Gastrocnemius medialis (tissue), 4 donors: ENCODE measurements around the gene SYT14. TPM values are rescaled to one million over a fixed set of nuclear protein-coding genes. Genes with fewer than 3 reads are reported as not detected.

ENCODE experiments used
- ATAC-seq, 2 donors: fragments of 150-250 bp; one replicate each; pipeline ENCODE4 v1.9.1; 2016
- DNase-seq, 2 donors: peaks; one replicate each; pipeline ENCODE4 v3.0.0-alpha.2; 2019
- H3K27ac ChIP-seq, 4 donors: fragments of 200-600 bp; sonication (generic); 1 replicate in 1 of 4; 2 replicates in 3 of 4; pipeline ENCODE4 v1.5.1; 2016 to 2018; ENCODE audit warnings: mild to moderate bottlenecking in 2 of 4, moderate library complexity in 1 of 4
- H3K27me3 ChIP-seq, 3 donors: fragments of 200-600 bp; sonication (generic) in 2 of 3; 1 replicate in 1 of 3; 2 replicates in 2 of 3; pipeline versions ENCODE4 v1.5.1 to v1.6.0; 2016 to 2019; ENCODE audit warnings: mild to moderate bottlenecking in 1 of 3, moderate library complexity in 1 of 3
- H3K36me3 ChIP-seq, 2 donors: fragments of 200-600 bp; sonication (generic) in 1 of 2; one replicate each; pipeline ENCODE4 v1.5.1; 2017 to 2018
- H3K4me1 ChIP-seq, 2 donors: fragments of 200-600 bp; sonication (generic) in 1 of 2; one replicate each; pipeline ENCODE4 v1.5.1; 2016 to 2017; ENCODE audit warnings: mild to moderate bottlenecking in 2 of 2
- H3K4me3 ChIP-seq, 4 donors: fragments of 200-600 bp; sonication (generic) in 3 of 4; 1 replicate in 1 of 4; 2 replicates in 3 of 4; pipeline ENCODE4 v1.5.1; 2016 to 2019; ENCODE audit warnings: mild to moderate bottlenecking in 2 of 4
- H3K9me3 ChIP-seq, 3 donors: fragments of 200-600 bp; sonication (generic) in 2 of 3; 1 replicate in 1 of 3; 2 replicates in 2 of 3; pipeline ENCODE4 v1.5.1; 2016 to 2019
- POLR2A ChIP-seq, 2 donors: fragments of 450-650 bp; IDR thresholded peaks; one replicate each; pipeline ENCODE4 v1.6.1; 2017; ENCODE audit warnings: antibody characterized with exemption in 2 of 2, mild to moderate bottlenecking in 2 of 2, moderate library complexity in 2 of 2
- in situ Hi-C, 4 donors: fragments of 200-750 bp; cut with MboI; loops; one replicate each; pipeline versions ENCODE4 v1.15.0 to v1.8.0; 2017; ENCODE audit warnings: low sequenced_read_pairs in 4 of 4
- intact Hi-C: fragments of 100-400 bp; cut with DNase I; formaldehyde crosslinking; loops from one replicate; pipeline ENCODE4 v1.15.1; 2023; ENCODE audit warnings: low total_unique reads
- total RNA-seq, 4 donors: library from RNA; depleted of rRNA; stranded (reverse); fragments of >200 nt; gene quantifications; one replicate each; pipeline versions ENCODE4 v1.1.0 to v1.2.3, GENCODE V29; 2016
- TF ChIP-seq, protein P1 (sequence below), 5 experiments: fragments of 450-650 bp in 3 of 5; fragments of 200-600 bp in 2 of 5; sonication (generic) in 2 of 5; IDR thresholded peaks in 4 of 5; conservative IDR thresholded peaks in 1 of 5; 1 replicate in 4 of 5; 2 replicates in 1 of 5; pipeline ENCODE4 v1.5.1; 2016 to 2019; ENCODE audit warnings: antibody characterized with exemption in 5 of 5, mild to moderate bottlenecking in 3 of 5, moderate library complexity in 3 of 5

Gene SYT14
- total RNA-seq, 4 donors from 2014 or later, result 0.05 to 1.1 (median 0.11) TPM; not detected in 1

- intact Hi-C loops, result no loop called here
- Histone ChIP-seq H3K4me1 (no peaks in the 10 kb centered on the region), H3K9me3 (no peaks in the 10 kb centered on the region), H3K27ac (no peak overlapping the region), H3K4me3 (no peak overlapping the region), H3K36me3 (no peaks in the 10 kb centered on the region), H3K27me3 (no peaks in the 10 kb centered on the region)
- in situ Hi-C loops, result no loop called here
- TF ChIP-seq, protein P1, sequence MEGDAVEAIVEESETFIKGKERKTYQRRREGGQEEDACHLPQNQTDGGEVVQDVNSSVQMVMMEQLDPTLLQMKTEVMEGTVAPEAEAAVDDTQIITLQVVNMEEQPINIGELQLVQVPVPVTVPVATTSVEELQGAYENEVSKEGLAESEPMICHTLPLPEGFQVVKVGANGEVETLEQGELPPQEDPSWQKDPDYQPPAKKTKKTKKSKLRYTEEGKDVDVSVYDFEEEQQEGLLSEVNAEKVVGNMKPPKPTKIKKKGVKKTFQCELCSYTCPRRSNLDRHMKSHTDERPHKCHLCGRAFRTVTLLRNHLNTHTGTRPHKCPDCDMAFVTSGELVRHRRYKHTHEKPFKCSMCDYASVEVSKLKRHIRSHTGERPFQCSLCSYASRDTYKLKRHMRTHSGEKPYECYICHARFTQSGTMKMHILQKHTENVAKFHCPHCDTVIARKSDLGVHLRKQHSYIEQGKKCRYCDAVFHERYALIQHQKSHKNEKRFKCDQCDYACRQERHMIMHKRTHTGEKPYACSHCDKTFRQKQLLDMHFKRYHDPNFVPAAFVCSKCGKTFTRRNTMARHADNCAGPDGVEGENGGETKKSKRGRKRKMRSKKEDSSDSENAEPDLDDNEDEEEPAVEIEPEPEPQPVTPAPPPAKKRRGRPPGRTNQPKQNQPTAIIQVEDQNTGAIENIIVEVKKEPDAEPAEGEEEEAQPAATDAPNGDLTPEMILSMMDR (IDR thresholded peaks at IDR 0.05 in 4 of 5, conservative IDR thresholded peaks at IDR 0.05 in 1 of 5), result no peak
- no peak for TF ChIP-seq POLR2A (IDR thresholded peaks at IDR 0.05)
- ATAC-seq (no peak), DNase-seq (no peak)
Measured at GRCh38 chr1:210217482-210217881, 279.5 kb downstream of the SYT14 start.

DNA sequence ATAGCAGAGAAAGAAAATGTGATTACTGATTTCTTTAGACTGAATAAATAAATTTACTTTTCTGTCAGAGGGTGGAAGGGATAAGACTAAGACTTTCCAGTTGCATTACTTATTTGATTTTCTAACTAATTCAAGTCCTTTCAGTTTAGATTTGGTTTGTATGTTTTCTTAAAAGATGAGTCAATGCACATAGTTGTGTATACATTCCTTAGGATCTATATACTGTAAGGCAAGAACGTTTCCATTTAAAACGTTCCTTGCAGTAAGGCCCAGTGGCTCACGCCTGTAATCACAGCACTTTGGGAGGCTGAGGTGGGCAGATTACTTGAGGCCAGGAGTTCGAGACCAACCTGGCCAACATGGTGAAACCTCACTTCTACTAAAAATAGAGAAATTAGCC is 280.0 kb downstream of the SYT14 start:
- TF ChIP-seq, protein P1 (IDR thresholded peaks at IDR 0.05 in 4 of 5, conservative IDR thresholded peaks at IDR 0.05 in 1 of 5), result no peak
- no peak for TF ChIP-seq POLR2A (IDR thresholded peaks at IDR 0.05)
- H3K27ac ChIP-seq, result no peak overlapping the region
- H3K4me3 ChIP-seq, result no peak overlapping the region
- in situ Hi-C loops (no loop called here), intact Hi-C loops (no loop called here)
- ATAC-seq, result no peak
- H3K27me3 ChIP-seq, result no peaks in the 10 kb centered on the region
- DNase-seq, result no peak
- no peaks in the 10 kb centered on the region for H3K9me3 ChIP-seq
- no peaks in the 10 kb centered on the region for H3K4me1 ChIP-seq
- no peaks in the 10 kb centered on the region for H3K36me3 ChIP-seq

Other genes starting within 250 kb of the SYT14 start
- gene HSD11B1, start 233.4 kb upstream of the SYT14 start, total RNA-seq, result 10 to 100 TPM in 1 of 4 donors, 1 to 10 TPM in 3; 3.0 to 16.0 (median 6.8) TPM
- 1 to 10 TPM in 1 of 4 donors, under 1 TPM in 2, not detected in 1; 0.16 to 1.5 (median 0.35) TPM for gene TRAF3IP3, start 182.2 kb upstream of the SYT14 start, total RNA-seq
- gene C1orf74, start 153.7 kb upstream of the SYT14 start, total RNA-seq, result under 1 TPM; 0.38 to 0.82 (median 0.54) TPM
- 1 to 10 TPM in 1 of 4 donors, under 1 TPM in 3; 0.31 to 1.7 (median 0.49) TPM for gene IRF6, start 132.1 kb upstream of the SYT14 start, total RNA-seq
- 1 to 10 TPM; 3.9 to 4.6 (median 4.2) TPM for gene UTP25, start 110.2 kb upstream of the SYT14 start, total RNA-seq